H9 (cell line): ENCODE measurements around the gene MAP3K7CL. TPM values are rescaled to one million over a fixed set of nuclear protein-coding genes. Genes with fewer than 3 reads are reported as not detected.
A peak's percentile ranks its signal among the peaks of the same experiment; 100 is the strongest.

Experiments used
- DNase-seq: peaks from one replicate; pipeline ENCODE4 v3.0.0-alpha.2; 2017
- H2AFZ ChIP-seq: one replicate; pipeline ENCODE4 v1.6.1; 2013; ENCODE audit warnings: mild to moderate bottlenecking, low read length, control low read depth, moderate library complexity
- H2AK5ac ChIP-seq: 2 replicates; pipeline ENCODE4 v1.6.1; 2013; ENCODE audit warnings: low read length, control low read depth, mixed read lengths; ENCODE audit not compliant: insufficient read length
- H2BK120ac ChIP-seq: one replicate; pipeline ENCODE4 v1.6.1; 2013; ENCODE audit warnings: low read depth, mild to moderate bottlenecking, low read length, control low read depth, inconsistent platforms; ENCODE audit not compliant: poor library complexity, severe bottlenecking
- H2BK12ac ChIP-seq: 2 replicates; pipeline ENCODE4 v1.6.1; 2013; ENCODE audit warnings: low read length, control low read depth, mixed read lengths, low read depth; ENCODE audit not compliant: insufficient read length
- H2BK15ac ChIP-seq: 2 replicates; pipeline ENCODE4 v1.6.1; 2013; ENCODE audit warnings: low read depth, low read length, control low read depth
- H2BK20ac ChIP-seq: one replicate; pipeline ENCODE4 v1.6.1; 2013; ENCODE audit warnings: low read depth, mild to moderate bottlenecking, low read length, control low read depth, inconsistent platforms; ENCODE audit not compliant: poor library complexity, severe bottlenecking
- H2BK5ac ChIP-seq: 2 replicates; pipeline ENCODE4 v1.6.1; 2013; ENCODE audit warnings: low read length, control low read depth, mixed read lengths; ENCODE audit not compliant: insufficient read length
- H3K14ac ChIP-seq: 2 replicates; pipeline ENCODE4 v1.6.1; 2013; ENCODE audit warnings: low read length, control low read depth; ENCODE audit not compliant: insufficient read depth
- H3K18ac ChIP-seq: 2 replicates; pipeline ENCODE4 v1.6.1; 2013; ENCODE audit warnings: low read depth, mild to moderate bottlenecking, mixed read lengths, low read length, control low read depth; ENCODE audit not compliant: insufficient read length
- H3K23ac ChIP-seq: 2 replicates; pipeline ENCODE4 v1.6.1; 2013; ENCODE audit warnings: low read length, control low read depth, mixed read lengths, low read depth; ENCODE audit not compliant: insufficient read length
- H3K23me2 ChIP-seq: 2 replicates; pipeline ENCODE4 v1.6.1; 2013; ENCODE audit warnings: low read depth, mild to moderate bottlenecking, mixed read lengths, low read length, control low read depth; ENCODE audit not compliant: insufficient read length, poor library complexity, severe bottlenecking
- H3K27ac ChIP-seq: 2 replicates; pipeline ENCODE4 v1.5.1; 2013; ENCODE audit warnings: low read length, control low read depth, mixed read lengths, low read depth; ENCODE audit not compliant: insufficient read length
- H3K27me3 ChIP-seq: 2 replicates; pipeline ENCODE4 v1.6.1; 2013; ENCODE audit warnings: low read length, control low read depth, inconsistent platforms; ENCODE audit not compliant: insufficient read depth
- H3K4ac ChIP-seq: 2 replicates; pipeline ENCODE4 v1.6.1; 2013; ENCODE audit warnings: low read depth, mild to moderate bottlenecking, control low read depth, inconsistent platforms, low read length, moderate library complexity
- H3K4me1 ChIP-seq: 2 replicates; pipeline ENCODE4 v1.6.1; 2013; ENCODE audit warnings: low read length, control low read depth, inconsistent platforms; ENCODE audit not compliant: insufficient read depth
- H3K4me2 ChIP-seq: 2 replicates; pipeline ENCODE4 v1.6.1; 2013; ENCODE audit warnings: low read length, control low read depth, mixed read lengths; ENCODE audit not compliant: insufficient read length, insufficient read depth
- H3K56ac ChIP-seq: 2 replicates; pipeline ENCODE4 v1.6.1; 2013; ENCODE audit warnings: low read depth, mild to moderate bottlenecking, mixed read lengths, low read length, control low read depth; ENCODE audit not compliant: insufficient read length
- H3K79me1 ChIP-seq: 2 replicates; pipeline ENCODE4 v1.6.1; 2013; ENCODE audit warnings: low read depth, mild to moderate bottlenecking, moderate library complexity, low read length, control low read depth, inconsistent platforms; ENCODE audit not compliant: insufficient read depth, poor library complexity, severe bottlenecking
- H3K79me2 ChIP-seq: 2 replicates; pipeline ENCODE4 v1.6.1; 2013; ENCODE audit warnings: low read length, control low read depth, inconsistent platforms; ENCODE audit not compliant: insufficient read depth
- H3K9ac ChIP-seq: 2 replicates; pipeline ENCODE4 v1.6.1; 2013; ENCODE audit warnings: low read length, control low read depth, mixed read lengths; ENCODE audit not compliant: insufficient read length; ENCODE audit errors: extremely low read depth
- H3K9me3 ChIP-seq: one replicate; pipeline ENCODE4 v1.6.1; 2013; ENCODE audit warnings: low read depth, low read length, inconsistent platforms; ENCODE audit not compliant: control insufficient read depth
- H3T11ph ChIP-seq: one replicate; pipeline ENCODE4 v1.6.1; 2013; ENCODE audit warnings: mild to moderate bottlenecking, low read length, control low read depth, inconsistent platforms
- H4K20me1 ChIP-seq: one replicate; pipeline ENCODE4 v1.6.1; 2013; ENCODE audit not compliant: control insufficient read depth, insufficient read length, insufficient read depth
- H4K5ac ChIP-seq: 2 replicates; pipeline ENCODE4 v1.6.1; 2013; ENCODE audit warnings: low read depth, mild to moderate bottlenecking, mixed read lengths, low read length, control low read depth; ENCODE audit not compliant: insufficient read length
- H4K8ac ChIP-seq: replicated peaks from 2 replicates; pipeline ENCODE4 v1.6.1; 2013; ENCODE audit warnings: low read length, control low read depth, mixed read lengths, low read depth; ENCODE audit not compliant: insufficient read length
- H4K91ac ChIP-seq: 2 replicates; pipeline ENCODE4 v1.6.1; 2013; ENCODE audit warnings: low read depth, mild to moderate bottlenecking, moderate library complexity, mixed read lengths, low read length, control low read depth; ENCODE audit not compliant: insufficient read length
- H3K27ac Mint-ChIP-seq, 3 experiments: 2 replicates in 2 of 3; 3 replicates in 1 of 3; pipeline ENCODE4 v1.8.0; 2020 to 2021; ENCODE audit warnings: mixed read lengths in 3 of 3, mild to moderate bottlenecking in 1 of 3, moderate library complexity in 1 of 3
- H3K27me3 Mint-ChIP-seq: 2 replicates; pipeline ENCODE4 v1.8.0; 2021; ENCODE audit warnings: low read depth, mild to moderate bottlenecking, moderate library complexity, mixed read lengths
- H3K36me3 Mint-ChIP-seq, 3 experiments: 2 replicates in 2 of 3; 3 replicates in 1 of 3; pipeline ENCODE4 v1.8.0; 2020 to 2021; ENCODE audit warnings: low read depth in 3 of 3, mixed read lengths in 3 of 3; ENCODE audit not compliant: insufficient read depth in 1 of 3
- H3K4me1 Mint-ChIP-seq, 2 experiments: 2 replicates each; pipeline ENCODE4 v1.8.0; 2020; ENCODE audit warnings: mixed read lengths in 2 of 2
- H3K4me3 Mint-ChIP-seq, 2 experiments: 2 replicates in 1 of 2; 3 replicates in 1 of 2; pipeline ENCODE4 v1.8.0; 2020 to 2021; ENCODE audit warnings: mild to moderate bottlenecking in 2 of 2, mixed read lengths in 2 of 2, moderate library complexity in 1 of 2
- H3K9me3 Mint-ChIP-seq, 2 experiments: 2 replicates in 1 of 2; 3 replicates in 1 of 2; pipeline ENCODE4 v1.8.0; 2020; ENCODE audit warnings: mild to moderate bottlenecking in 2 of 2, mixed read lengths in 2 of 2, moderate library complexity in 1 of 2
- WGBS: extraction: QIAGEN DNeasy Blood & Tissue Kit; methylation state at CpG from one replicate; pipeline ENCODE4 v1.1.7; 2013; ENCODE audit warnings: missing lambda C conversion rate, low lambda C conversion rate, mixed read lengths; ENCODE audit not compliant: insufficient read length; ENCODE audit errors: extremely low coverage; 5-methylcytosine and 5-hydroxymethylcytosine counted together
- total RNA-seq: library from RNA; stranded (reverse); gene quantifications from 2 replicates; pipeline ENCODE4 v1.2.1, GENCODE V29; 2021
- TF ChIP-seq, protein P1 (sequence below): fragments of 200-600 bp; sonication (generic); conservative IDR thresholded peaks from 3 replicates; pipeline ENCODE4 v1.8.0; 2021; ENCODE audit warnings: antibody characterized with exemption, mild to moderate bottlenecking

Gene MAP3K7CL
- total RNA-seq, 1 experiment from 2014 or later: not detected

- Histone ChIP-seq H2BK5ac (no peak overlapping the region), H3K4me2 (no peak overlapping the region), H3K14ac (0 out of 2 replicates have a peak overlapping the region, but pooled peaks have one; percentile 68), H3K4me1 (no peaks in the 10 kb centered on the region), H2BK120ac (no peak overlapping the region), H3K79me1 (no peaks in the 10 kb centered on the region), H2AK5ac (no peak overlapping the region), H3K56ac (no peak overlapping the region), H2BK15ac (no peak overlapping the region), H2AFZ (no peak overlapping the region), H3K4ac (no peak overlapping the region), H3K27me3 (no peaks in the 10 kb centered on the region), H3K9me3 (no peaks in the 10 kb centered on the region), H2BK20ac (no peak overlapping the region), H3K23me2 (no peaks in the 10 kb centered on the region), H3K27ac (no peak overlapping the region), H3T11ph (no peak overlapping the region), H3K79me2 (no peaks in the 10 kb centered on the region), H4K5ac (no peak overlapping the region), H4K91ac (no peak overlapping the region), H3K9ac (no peak overlapping the region), H4K8ac (no peak overlapping the region), H2BK12ac (no peak overlapping the region), H3K18ac (no peak overlapping the region), H4K20me1 (no peaks in the 10 kb centered on the region), H3K23ac (no peak overlapping the region)
- Mint-ChIP-seq H3K4me1 (peaks cover 6 to 8% of the 10 kb centered on the region in 2 experiments), H3K27ac (no peak overlapping the region; a peak in 1 of 7 replicates), H3K36me3 (no peaks in the 10 kb centered on the region), H3K9me3 (no peaks in the 10 kb centered on the region), H3K4me3 (no peak overlapping the region), H3K27me3 (peaks cover 5% of the 10 kb centered on the region; the same call in 1 of the 2 replicates)
- no peak for DNase-seq
- WGBS: no CpG with 5 or more reads among the region's 2 CpGs
- TF ChIP-seq, protein P1, sequence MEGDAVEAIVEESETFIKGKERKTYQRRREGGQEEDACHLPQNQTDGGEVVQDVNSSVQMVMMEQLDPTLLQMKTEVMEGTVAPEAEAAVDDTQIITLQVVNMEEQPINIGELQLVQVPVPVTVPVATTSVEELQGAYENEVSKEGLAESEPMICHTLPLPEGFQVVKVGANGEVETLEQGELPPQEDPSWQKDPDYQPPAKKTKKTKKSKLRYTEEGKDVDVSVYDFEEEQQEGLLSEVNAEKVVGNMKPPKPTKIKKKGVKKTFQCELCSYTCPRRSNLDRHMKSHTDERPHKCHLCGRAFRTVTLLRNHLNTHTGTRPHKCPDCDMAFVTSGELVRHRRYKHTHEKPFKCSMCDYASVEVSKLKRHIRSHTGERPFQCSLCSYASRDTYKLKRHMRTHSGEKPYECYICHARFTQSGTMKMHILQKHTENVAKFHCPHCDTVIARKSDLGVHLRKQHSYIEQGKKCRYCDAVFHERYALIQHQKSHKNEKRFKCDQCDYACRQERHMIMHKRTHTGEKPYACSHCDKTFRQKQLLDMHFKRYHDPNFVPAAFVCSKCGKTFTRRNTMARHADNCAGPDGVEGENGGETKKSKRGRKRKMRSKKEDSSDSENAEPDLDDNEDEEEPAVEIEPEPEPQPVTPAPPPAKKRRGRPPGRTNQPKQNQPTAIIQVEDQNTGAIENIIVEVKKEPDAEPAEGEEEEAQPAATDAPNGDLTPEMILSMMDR: no peak
Measured at GRCh38 chr21:29176471-29177120, 46.2 kb downstream of the MAP3K7CL start.
